RWPE1 (cell line): ENCODE measurements around the gene LDAF1.

Experiments used
- CTCF ChIA-PET: fragments of 350-600 bp; sonication (Branson Sonifier 250); formaldehyde crosslinking; extraction: SDS; loops from one replicate; lab custom pipeline; 2021; lab: Yijun Ruan, JAX
- POLR2A ChIA-PET: fragments of 400-600 bp; formaldehyde crosslinking; extraction: SDS; loops from one replicate; lab custom pipeline; 2020; ENCODE audit warnings: antibody characterized with exemption; ENCODE audit not compliant: low non-redundant PET; lab: Yijun Ruan, JAX
- DNase-seq: peaks from one replicate; pipeline ENCODE4 v3.0.0; 2012; ENCODE audit warnings: low spot score
- H3K27ac ChIP-seq: fragments of 450-650 bp; 2 replicates; pipeline ENCODE4 v1.5.1; 2017
- TF ChIP-seq, protein P1 (sequence below): fragments of 450-650 bp; conservative IDR thresholded peaks from 2 replicates; pipeline ENCODE4 v1.5.1; 2017; ENCODE audit warnings: low read depth, mild to moderate bottlenecking

Gene LDAF1

GRCh38 chr16:21228361-21228872 is 69.9 kb downstream of the LDAF1 start:
- POLR2A ChIA-PET = no interaction called here
- DNase-seq = no peak
- TF ChIP-seq, protein P1, sequence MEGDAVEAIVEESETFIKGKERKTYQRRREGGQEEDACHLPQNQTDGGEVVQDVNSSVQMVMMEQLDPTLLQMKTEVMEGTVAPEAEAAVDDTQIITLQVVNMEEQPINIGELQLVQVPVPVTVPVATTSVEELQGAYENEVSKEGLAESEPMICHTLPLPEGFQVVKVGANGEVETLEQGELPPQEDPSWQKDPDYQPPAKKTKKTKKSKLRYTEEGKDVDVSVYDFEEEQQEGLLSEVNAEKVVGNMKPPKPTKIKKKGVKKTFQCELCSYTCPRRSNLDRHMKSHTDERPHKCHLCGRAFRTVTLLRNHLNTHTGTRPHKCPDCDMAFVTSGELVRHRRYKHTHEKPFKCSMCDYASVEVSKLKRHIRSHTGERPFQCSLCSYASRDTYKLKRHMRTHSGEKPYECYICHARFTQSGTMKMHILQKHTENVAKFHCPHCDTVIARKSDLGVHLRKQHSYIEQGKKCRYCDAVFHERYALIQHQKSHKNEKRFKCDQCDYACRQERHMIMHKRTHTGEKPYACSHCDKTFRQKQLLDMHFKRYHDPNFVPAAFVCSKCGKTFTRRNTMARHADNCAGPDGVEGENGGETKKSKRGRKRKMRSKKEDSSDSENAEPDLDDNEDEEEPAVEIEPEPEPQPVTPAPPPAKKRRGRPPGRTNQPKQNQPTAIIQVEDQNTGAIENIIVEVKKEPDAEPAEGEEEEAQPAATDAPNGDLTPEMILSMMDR = no peak
- H3K27ac ChIP-seq = no peak overlapping the region
- CTCF ChIA-PET = no interaction called here
